Tibial artery (tissue), 4 donors: ENCODE measurements around the gene GALNT17.

ENCODE experiments used
- DNase-seq, 2 donors: peaks; one replicate each; pipeline ENCODE4 v3.0.0-alpha.2; 2019
- H3K27ac ChIP-seq, 2 donors: fragments of 200-600 bp; sonication (generic) in 1 of 2; 1 replicate in 1 of 2; 2 replicates in 1 of 2; pipeline ENCODE4 v1.5.1; 2018 to 2019; ENCODE audit warnings: mild to moderate bottlenecking in 1 of 2
- H3K27me3 ChIP-seq, 2 donors: fragments of 200-600 bp; sonication (generic) in 1 of 2; one replicate each; pipeline versions ENCODE4 v1.5.1 to v1.6.0; 2016 to 2019
- H3K36me3 ChIP-seq, 3 donors: fragments of 200-600 bp; sonication (generic) in 2 of 3; one replicate each; pipeline ENCODE4 v1.5.1; 2016 to 2019; ENCODE audit warnings: mild to moderate bottlenecking in 2 of 3
- H3K4me1 ChIP-seq, 4 donors: fragments of 200-600 bp; sonication (generic) in 2 of 4; 1 replicate in 3 of 4; 2 replicates in 1 of 4; pipeline ENCODE4 v1.5.1; 2016 to 2019
- H3K4me3 ChIP-seq, 2 donors: fragments of 200-600 bp; sonication (generic) in 1 of 2; 1 replicate in 1 of 2; 2 replicates in 1 of 2; pipeline ENCODE4 v1.5.1; 2018 to 2019; ENCODE audit warnings: mild to moderate bottlenecking in 2 of 2
- H3K9me3 ChIP-seq, 3 donors: fragments of 200-600 bp; sonication (generic) in 1 of 3; one replicate each; pipeline ENCODE4 v1.5.1; 2016 to 2019
- intact Hi-C: fragments of 100-400 bp; cut with DNase I; formaldehyde crosslinking; loops from one replicate; pipeline ENCODE4 v1.15.0; 2023; ENCODE audit warnings: low total_unique reads
- TF ChIP-seq, protein P1 (sequence below), 2 experiments: fragments of 200-600 bp in 1 of 2; fragments of 450-650 bp in 1 of 2; IDR thresholded peaks; one replicate each; pipeline ENCODE4 v1.5.1; 2017 to 2019; ENCODE audit warnings: antibody characterized with exemption in 2 of 2, mild to moderate bottlenecking in 1 of 2, moderate library complexity in 1 of 2

GALNT17 gene

DNA sequence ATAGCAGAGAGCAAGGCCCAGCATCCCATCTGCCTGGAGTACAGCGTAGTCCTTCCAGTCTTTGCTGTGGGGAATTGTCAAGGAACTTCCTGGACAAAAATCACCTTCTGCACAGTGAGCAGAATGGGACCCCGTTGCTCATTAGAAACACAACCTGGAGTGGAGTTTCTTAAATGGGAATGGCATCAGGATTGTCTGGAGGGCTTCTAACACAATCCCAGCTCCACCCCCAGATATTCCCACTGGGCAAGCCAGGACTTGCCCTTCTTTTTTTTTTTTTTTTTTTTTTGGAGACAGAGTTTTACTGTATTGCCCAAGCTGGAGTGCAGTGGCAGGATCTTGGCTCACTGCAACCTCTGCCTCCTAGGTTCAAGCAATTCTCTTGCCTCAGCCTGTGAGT is 356.4 kb downstream of the GALNT17 start:
- no peaks in the 10 kb centered on the region for H3K9me3 ChIP-seq
- no peak overlapping the region for H3K4me3 ChIP-seq
- DNase-seq: no peak
- no peaks in the 10 kb centered on the region for H3K27me3 ChIP-seq
- intact Hi-C loops: no loop called here
- TF ChIP-seq, protein P1, sequence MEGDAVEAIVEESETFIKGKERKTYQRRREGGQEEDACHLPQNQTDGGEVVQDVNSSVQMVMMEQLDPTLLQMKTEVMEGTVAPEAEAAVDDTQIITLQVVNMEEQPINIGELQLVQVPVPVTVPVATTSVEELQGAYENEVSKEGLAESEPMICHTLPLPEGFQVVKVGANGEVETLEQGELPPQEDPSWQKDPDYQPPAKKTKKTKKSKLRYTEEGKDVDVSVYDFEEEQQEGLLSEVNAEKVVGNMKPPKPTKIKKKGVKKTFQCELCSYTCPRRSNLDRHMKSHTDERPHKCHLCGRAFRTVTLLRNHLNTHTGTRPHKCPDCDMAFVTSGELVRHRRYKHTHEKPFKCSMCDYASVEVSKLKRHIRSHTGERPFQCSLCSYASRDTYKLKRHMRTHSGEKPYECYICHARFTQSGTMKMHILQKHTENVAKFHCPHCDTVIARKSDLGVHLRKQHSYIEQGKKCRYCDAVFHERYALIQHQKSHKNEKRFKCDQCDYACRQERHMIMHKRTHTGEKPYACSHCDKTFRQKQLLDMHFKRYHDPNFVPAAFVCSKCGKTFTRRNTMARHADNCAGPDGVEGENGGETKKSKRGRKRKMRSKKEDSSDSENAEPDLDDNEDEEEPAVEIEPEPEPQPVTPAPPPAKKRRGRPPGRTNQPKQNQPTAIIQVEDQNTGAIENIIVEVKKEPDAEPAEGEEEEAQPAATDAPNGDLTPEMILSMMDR (IDR thresholded peaks at IDR 0.05): no peak
- H3K36me3 ChIP-seq: no peaks in the 10 kb centered on the region
- peaks cover 0 to 28% (median 8%) of the 10 kb centered on the region in 4 donors for H3K4me1 ChIP-seq
- peak overlapping the region in 1 of 2 donors; percentile 22 for H3K27ac ChIP-seq

DNA sequence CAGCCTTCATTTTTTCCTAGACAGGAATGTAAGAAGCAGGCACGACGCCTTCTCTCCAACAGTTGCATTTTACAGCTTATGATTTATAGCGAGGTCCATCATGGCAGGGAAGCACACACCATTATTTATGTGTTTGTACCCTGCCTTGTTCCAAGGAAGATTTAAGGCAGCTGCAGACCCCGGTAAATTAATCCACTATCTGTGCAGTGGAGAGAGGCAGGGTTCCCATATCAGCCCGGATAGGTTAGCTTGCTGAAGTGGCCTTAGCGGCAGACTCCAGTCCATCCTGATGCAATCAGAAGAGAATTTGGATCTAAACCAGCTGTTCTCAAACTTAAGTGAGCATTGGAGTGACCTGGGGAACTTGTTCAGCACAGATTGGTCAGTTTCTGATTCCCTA is 359.4 kb downstream of the GALNT17 start:
- H3K27ac ChIP-seq: no peak overlapping the region
- H3K36me3 ChIP-seq: no peaks in the 10 kb centered on the region
- TF ChIP-seq, protein P1 (IDR thresholded peaks at IDR 0.05): no peak
- H3K4me1 ChIP-seq: peaks cover 0 to 30% (median 10%) of the 10 kb centered on the region in 4 donors
- H3K9me3 ChIP-seq: no peaks in the 10 kb centered on the region
- no peak for DNase-seq
- no peak overlapping the region for H3K4me3 ChIP-seq
- H3K27me3 ChIP-seq: no peaks in the 10 kb centered on the region
- intact Hi-C loops: no loop called here

DNA sequence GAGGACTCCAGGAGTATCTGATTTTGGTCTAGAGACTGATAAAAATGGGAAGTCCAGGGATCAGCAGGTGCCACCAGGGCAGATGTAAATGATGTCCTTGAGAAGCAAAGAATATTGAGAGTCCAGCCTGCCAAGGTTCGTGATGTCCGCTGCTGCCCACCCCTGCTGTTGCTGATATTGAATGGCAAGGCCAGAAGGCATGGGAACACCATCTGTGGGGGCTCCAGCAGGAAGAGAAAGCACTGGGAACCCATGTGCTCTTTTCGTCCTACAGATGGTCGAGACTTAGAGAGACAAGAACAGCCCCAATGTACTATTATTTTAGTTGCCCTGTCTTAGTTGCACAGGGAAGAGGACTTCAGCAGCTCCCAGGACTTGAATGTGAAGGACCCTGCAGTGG is 363.9 kb downstream of the GALNT17 start:
- no peaks in the 10 kb centered on the region for H3K36me3 ChIP-seq
- H3K4me1 ChIP-seq: peaks cover 0 to 28% (median 9%) of the 10 kb centered on the region in 4 donors
- H3K27ac ChIP-seq: peak overlapping the region; percentile 62 to 68
- TF ChIP-seq, protein P1 (IDR thresholded peaks at IDR 0.05): no peak
- intact Hi-C loops: no loop called here
- H3K9me3 ChIP-seq: no peaks in the 10 kb centered on the region
- no peak overlapping the region for H3K4me3 ChIP-seq
- H3K27me3 ChIP-seq: no peaks in the 10 kb centered on the region
- DNase-seq: no peak

DNA sequence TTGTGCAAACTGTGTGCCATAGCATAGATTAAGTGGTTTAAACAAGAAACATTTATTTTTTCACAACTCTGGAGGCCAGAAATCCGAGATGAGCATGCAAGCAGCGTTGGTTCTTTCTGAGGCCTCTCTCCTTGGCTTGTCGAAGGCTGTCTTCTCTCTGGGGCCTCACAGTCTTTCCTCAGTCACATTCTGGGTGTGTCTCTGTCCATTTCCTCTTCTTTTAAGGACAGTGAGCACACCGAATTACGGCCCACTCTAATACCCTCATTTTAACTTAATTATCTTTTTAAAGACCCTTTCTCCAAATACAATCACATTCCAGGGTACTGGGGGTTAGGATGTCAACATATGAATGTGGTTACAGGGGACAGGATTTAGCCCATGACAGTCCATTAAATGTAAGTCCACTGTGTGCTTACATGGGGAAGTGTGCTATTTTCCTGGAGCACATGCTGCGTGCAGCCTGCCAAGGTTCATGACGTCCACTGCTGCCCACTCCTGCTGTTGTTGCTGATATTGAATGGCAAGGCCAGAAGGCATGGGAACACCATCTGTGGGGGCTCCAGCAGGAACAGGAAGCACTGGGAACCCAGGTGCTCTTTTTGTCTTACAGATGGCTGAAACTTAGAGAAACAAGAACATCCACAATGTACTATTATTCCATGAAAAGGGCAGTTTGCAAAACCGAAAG is 365.5 kb downstream of the GALNT17 start:
- Histone ChIP-seq H3K27ac (peak overlapping the region; percentile 62 to 68), H3K4me3 (peak overlapping the region; percentile 2 to 16), H3K36me3 (no peaks in the 10 kb centered on the region), H3K27me3 (no peaks in the 10 kb centered on the region), H3K4me1 (peaks cover 0 to 22% (median 5%) of the 10 kb centered on the region in 4 donors), H3K9me3 (no peaks in the 10 kb centered on the region)
- DNase-seq: peak; percentile 55 to 86
- TF ChIP-seq, protein P1 (IDR thresholded peaks at IDR 0.05): no peak
- intact Hi-C loops: no loop called here

DNA sequence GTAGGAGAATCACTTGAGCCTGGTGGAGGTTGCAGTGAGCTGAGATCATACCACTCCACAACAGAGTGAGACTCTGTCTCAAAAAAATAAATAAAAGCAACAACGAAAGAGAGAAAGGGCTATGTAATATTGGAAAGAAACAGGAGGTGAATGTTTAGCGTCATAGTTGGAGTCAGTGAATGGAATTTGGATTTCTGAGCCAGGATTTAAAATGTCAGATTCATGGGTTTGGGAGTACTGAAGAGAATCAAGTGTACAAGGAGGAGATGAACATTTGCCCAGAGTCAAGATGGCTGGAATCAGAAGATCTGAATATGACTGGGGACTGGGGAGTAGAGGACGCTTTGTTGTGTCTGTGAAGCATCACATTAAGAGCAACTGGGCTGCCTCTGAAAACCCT is 366.4 kb downstream of the GALNT17 start:
- Histone ChIP-seq H3K4me1 (peaks cover 0 to 22% (median 5%) of the 10 kb centered on the region in 4 donors), H3K27me3 (no peaks in the 10 kb centered on the region), H3K27ac (peak overlapping the region; percentile 62 to 68), H3K9me3 (no peaks in the 10 kb centered on the region), H3K36me3 (no peaks in the 10 kb centered on the region), H3K4me3 (no peak overlapping the region)
- TF ChIP-seq, protein P1 (IDR thresholded peaks at IDR 0.05): no peak
- intact Hi-C loops: no loop called here
- DNase-seq: no peak
